NT2/D1 (cell line): ENCODE results near the gene TBC1D9B.

ENCODE experiments used
- YY1 ChIP-seq: IDR thresholded peaks from 2 replicates; pipeline ENCODE4 v1.6.1; 2011; ENCODE audit not compliant: insufficient read length, insufficient read depth
- ZNF274 ChIP-seq: IDR thresholded peaks from 2 replicates; pipeline ENCODE4 v1.6.1; 2011; ENCODE audit warnings: mild to moderate bottlenecking, low read depth, low read length

- TF ChIP-seq YY1 (no peak), ZNF274 (no peak)
Observed at GRCh38 chr5:179873588-179874110, 34.0 kb downstream of the TBC1D9B start.
